Measurements from ENCODE around the gene TOR2A.
A peak's percentile ranks its signal among the peaks of the same experiment; 100 is the strongest.

Gene TOR2A

GRCh38 chr9:127772603-127773002 lies 37.5 kb upstream of the TOR2A start:
- DNase-seq (ENCODE audit: low read depth): no peak
- H3K4me3 ChIP-seq (ENCODE audit: low read depth, low read length): no peak overlapping the region
- TF ChIP-seq CTCF (IDR thresholded peaks at IDR 0.05; ENCODE audit: insufficient read depth, low read depth, low read length, missing control alignments): no peak

GRCh38 chr9:127771570-127772189 lies 36.6 kb upstream of the TOR2A start:
- no peak for TF ChIP-seq CTCF (IDR thresholded peaks at IDR 0.05; ENCODE audit: insufficient read depth, low read depth, low read length, missing control alignments)
- DNase-seq (ENCODE audit: low read depth): no peak
- peak overlapping the region; percentile 66; the same call in 1 of the 2 replicates for H3K4me3 ChIP-seq (ENCODE audit: low read depth, low read length)

- peak; percentile 98 for DNase-seq (ENCODE audit: low read depth)
- peak overlapping the region; percentile 66 for H3K4me3 ChIP-seq (ENCODE audit: low read depth, low read length)
- no peak for TF ChIP-seq CTCF (IDR thresholded peaks at IDR 0.05; ENCODE audit: insufficient read depth, low read depth, low read length, missing control alignments)
Observed at GRCh38 chr9:127770905-127771569, 35.9 kb upstream of the TOR2A start.

DNA sequence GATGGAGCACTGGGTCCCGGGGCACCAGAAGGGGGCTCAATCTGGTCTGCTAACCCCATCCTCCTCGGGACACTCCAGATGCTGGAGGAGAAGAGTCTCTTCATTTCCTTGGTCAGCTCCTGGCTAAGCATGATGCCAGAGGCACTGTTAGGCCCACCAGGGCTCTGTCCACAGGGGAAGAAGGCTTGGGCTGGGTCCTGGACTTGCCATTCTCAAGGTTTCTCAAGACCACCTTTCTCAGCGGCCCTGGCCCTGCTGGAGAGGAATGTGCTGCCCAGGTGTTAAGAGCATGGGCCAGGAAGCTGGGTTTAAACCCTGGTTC lies 35.5 kb upstream of the TOR2A start:
- no peak for DNase-seq (ENCODE audit: low read depth)
- no peak for TF ChIP-seq CTCF (IDR thresholded peaks at IDR 0.05; ENCODE audit: insufficient read depth, low read depth, low read length, missing control alignments)
- H3K4me3 ChIP-seq (ENCODE audit: low read depth, low read length): peak overlapping the region; percentile 66

DNA sequence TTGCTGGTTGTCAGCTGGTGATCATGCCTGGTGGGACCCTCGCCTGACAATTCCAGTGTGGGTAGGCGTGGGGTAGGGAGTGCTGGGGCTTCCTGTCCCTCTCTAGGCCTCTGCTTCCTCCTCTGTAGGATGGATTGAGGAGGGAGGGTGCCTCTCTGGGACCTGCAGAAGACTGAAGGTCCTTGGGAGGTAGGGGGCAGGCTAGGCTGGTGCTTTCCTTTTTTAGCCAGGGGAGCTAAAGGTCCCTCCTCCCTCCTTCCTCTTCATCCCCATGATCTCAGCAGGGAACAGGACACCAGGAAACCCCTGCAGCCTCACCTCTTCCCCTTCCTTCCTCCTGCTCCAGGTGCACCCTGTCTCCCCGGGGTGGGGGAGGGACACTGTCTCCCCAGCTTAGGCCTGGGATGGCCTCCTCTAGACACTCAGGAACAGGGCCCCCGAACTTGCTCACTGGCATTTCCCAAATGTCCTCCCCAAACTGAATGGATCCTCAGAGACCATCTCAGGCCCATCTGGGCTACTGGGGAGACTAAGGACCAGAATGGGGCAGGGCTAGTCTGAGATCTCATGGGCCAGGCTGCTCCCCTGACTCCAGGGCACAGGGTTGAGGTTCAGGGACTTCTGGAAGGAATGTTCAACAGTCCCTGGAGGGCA lies 35.0 kb upstream of the TOR2A start:
- peak overlapping the region; percentile 66 for H3K4me3 ChIP-seq (ENCODE audit: low read depth, low read length)
- DNase-seq (ENCODE audit: low read depth): no peak
- TF ChIP-seq CTCF (IDR thresholded peaks at IDR 0.05; ENCODE audit: insufficient read depth, low read depth, low read length, missing control alignments): no peak

DNA sequence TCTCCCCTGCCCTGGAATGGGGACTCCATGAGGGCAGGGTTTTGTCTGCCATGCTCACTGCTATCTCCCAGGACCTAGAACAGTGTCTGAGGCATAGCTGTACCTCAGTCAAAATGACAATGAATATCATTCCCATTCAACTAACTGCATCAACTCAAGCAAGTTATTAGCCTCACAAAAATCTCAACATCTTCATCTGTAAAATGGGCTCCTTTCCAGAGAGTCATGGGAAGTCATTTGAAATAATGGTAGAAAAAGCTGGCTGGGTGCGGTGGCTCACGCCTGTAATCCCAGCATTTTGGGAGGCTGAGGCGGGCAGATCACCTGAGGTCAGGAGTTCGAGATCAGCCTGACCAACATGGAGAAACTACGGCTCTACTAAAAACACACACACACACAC lies 34.0 kb upstream of the TOR2A start:
- no peak overlapping the region for H3K4me3 ChIP-seq (ENCODE audit: low read depth, low read length)
- no peak for TF ChIP-seq CTCF (IDR thresholded peaks at IDR 0.05; ENCODE audit: insufficient read depth, low read depth, low read length, missing control alignments)
- no peak for DNase-seq (ENCODE audit: low read depth)
